HepG2 (cell line): ENCODE measurements around the gene DIO1. TPM values are rescaled to one million over a fixed set of nuclear protein-coding genes. Genes with fewer than 3 reads are reported as not detected.

Source experiments
- ATAC-seq: fragments of 200-7000 bp; cut with Tn5 transposase; 3 replicates; pipeline ENCODE4 v1.9.1; 2020; ENCODE audit warnings: mild to moderate bottlenecking, moderate library complexity
- BruUV-seq: library from RNA; stranded (reverse); fragments of 400-500 nt; replicated peaks from 2 replicates; lab custom pipeline; 2021; lab: Mats Ljungman, UMichigan
- CTCF ChIA-PET: fragments of 300-600 bp; formaldehyde crosslinking; extraction: SDS; loops from one replicate; lab custom pipeline; 2021; ENCODE audit warnings: low total read pairs, inconsistent platforms, low intra/inter-chr PET ratio; lab: Yijun Ruan, JAX
- POLR2A ChIA-PET: fragments of 350-600 bp; sonication (Branson Sonifier 250); formaldehyde crosslinking; loops from one replicate; lab custom pipeline; 2020; ENCODE audit warnings: antibody characterized with exemption, inconsistent platforms; lab: Yijun Ruan, JAX
- DNase-seq: peaks from one replicate; pipeline ENCODE4 v3.0.0-alpha.2; 2015; ENCODE audit warnings: low spot score
- FAIRE-seq: peaks from 3 replicates; lab custom pipeline; 2011; peaks lifted over from hg19 to GRCh38; lab: Jason Lieb, UNC
- H2AFZ ChIP-seq: one replicate; pipeline ENCODE4 v1.6.1; 2011; ENCODE audit warnings: low read length, inconsistent platforms
- H3K27ac ChIP-seq: fragments of 300-600 bp; 3 replicates; pipeline ENCODE4 v1.8.0; 2011; ENCODE audit warnings: mixed run types, mild to moderate bottlenecking, mixed read lengths, low read length, inconsistent platforms; ENCODE audit not compliant: insufficient read depth; ENCODE audit errors: extremely low read length
- H3K27me3 ChIP-seq, 2 experiments: fragments of 200-600 bp in 1 of 2; 2 replicates in 1 of 2; 3 replicates in 1 of 2; pipeline versions ENCODE4 v1.6.0 to v1.8.0; 2011; ENCODE audit warnings: low read length in 2 of 2, mild to moderate bottlenecking in 2 of 2, moderate library complexity in 2 of 2, inconsistent platforms in 1 of 2; ENCODE audit not compliant: insufficient read depth in 2 of 2, control insufficient read depth in 1 of 2
- H3K36me3 ChIP-seq, 2 experiments: fragments of 200-600 bp in 1 of 2; replicated peaks in 1 of 2; 2 replicates in 1 of 2; 3 replicates in 1 of 2; pipeline versions ENCODE4 v1.5.1 to v1.8.0; 2011; ENCODE audit warnings: low read length in 2 of 2, inconsistent platforms in 1 of 2; ENCODE audit not compliant: insufficient read depth in 2 of 2, control insufficient read depth in 1 of 2
- H3K4me1 ChIP-seq: 2 replicates; pipeline ENCODE4 v1.5.1; 2012; ENCODE audit warnings: low read length, inconsistent platforms; ENCODE audit not compliant: insufficient read depth
- H3K4me2 ChIP-seq: 2 replicates; pipeline ENCODE4 v1.6.0; 2011; ENCODE audit warnings: low read depth, low read length, inconsistent platforms
- H3K4me3 ChIP-seq, 3 experiments: fragments of 200-600 bp in 1 of 3; sonication (generic), shearing (Covaris generic) in 1 of 3; replicated peaks in 1 of 3; 2 replicates each; pipeline ENCODE4 v1.5.1; 2011 to 2016; ENCODE audit warnings: low read length in 3 of 3, inconsistent platforms in 2 of 3, low read depth in 2 of 3, mild to moderate bottlenecking in 2 of 3, control low read depth in 1 of 3, mixed read lengths in 1 of 3; ENCODE audit not compliant: insufficient read depth in 1 of 3
- H3K79me2 ChIP-seq: one replicate; pipeline ENCODE4 v1.6.1; 2011; ENCODE audit warnings: low read length, inconsistent platforms; ENCODE audit not compliant: insufficient read depth
- H3K9ac ChIP-seq: 2 replicates; pipeline ENCODE4 v1.6.0; 2011; ENCODE audit warnings: mild to moderate bottlenecking, low read depth, low read length, inconsistent platforms; ENCODE audit not compliant: insufficient read depth
- H3K9me3 ChIP-seq: 2 replicates; pipeline ENCODE4 v1.5.1; 2012; ENCODE audit warnings: mild to moderate bottlenecking, low read length
- H4K20me1 ChIP-seq: 2 replicates; pipeline ENCODE4 v1.6.0; 2011; ENCODE audit warnings: inconsistent platforms, mild to moderate bottlenecking, low read length, moderate library complexity; ENCODE audit not compliant: insufficient read depth
- ATF4 ChIP-seq, 2 experiments: fragments of 450-650 bp in 1 of 2; sonication (generic) in 1 of 2; formaldehyde crosslinking; IDR thresholded peaks; 2 replicates each; pipeline versions ENCODE4 v1.5.0 to v1.8.0; 2020 to 2022; ENCODE audit warnings: mild to moderate bottlenecking in 1 of 2, missing genetic modification reagents in 1 of 2
- BCL6 ChIP-seq: IDR thresholded peaks from 2 replicates; pipeline ENCODE4 v1.6.1; 2016; ENCODE audit warnings: missing genetic modification reagents, missing compliant biosample characterization
- CEBPG ChIP-seq: IDR thresholded peaks from 2 replicates; pipeline ENCODE4 v1.6.1; 2016
- FOXA1 ChIP-seq, 2 experiments: fragments of 450-650 bp in 1 of 2; sonication (generic) in 1 of 2; formaldehyde crosslinking in 1 of 2; IDR thresholded peaks; 2 replicates each; pipeline versions ENCODE4 v1.4.0 to v1.6.1; 2016 to 2020; ENCODE audit warnings: missing genetic modification reagents in 1 of 2
- FOXO4 ChIP-seq: sonication (generic); formaldehyde crosslinking; conservative IDR thresholded peaks from 2 replicates; pipeline ENCODE4 v1.8.1; 2023; ENCODE audit warnings: missing genetic modification reagents
- HNF4A ChIP-seq: sonication (generic); formaldehyde crosslinking; IDR thresholded peaks from 2 replicates; pipeline ENCODE4 v1.4.0; 2020; ENCODE audit warnings: missing genetic modification reagents
- HOXA3 ChIP-seq: sonication (generic); formaldehyde crosslinking; IDR thresholded peaks from 2 replicates; pipeline ENCODE4 v1.5.0; 2020; ENCODE audit warnings: missing genetic modification reagents
- HOXA7 ChIP-seq: sonication (generic); formaldehyde crosslinking; IDR thresholded peaks from 2 replicates; pipeline ENCODE4 v1.8.1; 2022; ENCODE audit warnings: mild to moderate bottlenecking, missing genetic modification reagents, moderate library complexity
- KMT2B ChIP-seq: IDR thresholded peaks from 2 replicates; pipeline ENCODE4 v1.6.1; 2016; ENCODE audit warnings: missing genetic modification reagents, missing compliant biosample characterization
- MIER2 ChIP-seq: IDR thresholded peaks from 2 replicates; pipeline ENCODE4 v1.6.1; 2016; ENCODE audit warnings: missing biosample characterization, missing genetic modification reagents
- RBFOX2 ChIP-seq: fragments of 200-400 bp; formaldehyde crosslinking; IDR thresholded peaks from 2 replicates; pipeline ENCODE4 v1.6.1; 2017; ENCODE audit warnings: low read depth, mild to moderate bottlenecking, low read length
- TBL1XR1 ChIP-seq: fragments of 150-350 bp; IDR thresholded peaks from 2 replicates; pipeline ENCODE4 v1.6.1; 2014; ENCODE audit warnings: borderline replicate concordance, low read length; ENCODE audit not compliant: partially characterized antibody
- TEAD3 ChIP-seq: optimal IDR thresholded peaks from 2 replicates; pipeline ENCODE3; 2016; ENCODE audit warnings: borderline replicate concordance
- ZBTB38 ChIP-seq: sonication (generic); formaldehyde crosslinking; IDR thresholded peaks from 2 replicates; pipeline ENCODE4 v1.5.1; 2020; ENCODE audit warnings: mild to moderate bottlenecking, missing genetic modification reagents
- WGBS: methylation state at CpG from one replicate; pipeline ENCODE4 v1.1.6; 2017; ENCODE audit warnings: low lambda C conversion rate; 5-methylcytosine and 5-hydroxymethylcytosine counted together
- in situ Hi-C: cut with HindIII; loops from 2 replicates; pipeline ENCODE4 v1.10.0; 2017; ENCODE audit warnings: low pct_unique_long_range_greater_than_20kb; ENCODE audit not compliant: extremely low pct_ligation_motif_present
- intact Hi-C: fragments of 100-400 bp; cut with micrococcal nuclease; formaldehyde crosslinking; loops from one replicate; pipeline ENCODE4 v1.10.0; 2022; ENCODE audit not compliant: unreplicated experiment
- polyA plus RNA-seq, 8 experiments: library from polyadenylated mRNA; depleted of rRNA in 3 of 8; stranded (reverse) in 7 of 8; unstranded in 1 of 8; fragments of >200 nt; fragmentation: Illumina TruSeq in 4 of 8; extraction: Trizol in 4 of 8; gene quantifications; 2 replicates each; pipeline versions ENCODE4 v1.2.1 to v1.2.3, GENCODE V29; 2011 to 2016; ENCODE audit warnings: low read depth in 4 of 8, missing spikeins in 1 of 8, mixed read lengths in 1 of 8; ENCODE audit not compliant: insufficient read depth in 1 of 8
- total RNA-seq, 5 experiments: library from RNA; depleted of rRNA; stranded (reverse); fragments of >200 nt; fragmentation: Illumina TruSeq; extraction: Trizol; gene quantifications; 2 replicates each; pipeline ENCODE4 v1.2.3, GENCODE V29; 2016; ENCODE audit warnings: low read depth in 1 of 5

The DIO1 gene
- total and polyA plus RNA-seq, 2 of the 13 experiments (the other 11 are each of a cell fraction or from before 2014, with no cell fraction given): 13.5 to 45.6 TPM

GRCh38 chr1:53895421-53895820 lies 1.4 kb downstream of the DIO1 start:
- CTCF ChIA-PET: no interaction called here
- no peak for ATAC-seq
- intact Hi-C loops: no loop called here

GRCh38 chr1:53896635-53897229 lies 2.7 kb downstream of the DIO1 start:
- intact Hi-C loops: no loop called here
- no peak overlapping the region for H2AFZ ChIP-seq
- no TSS peak for BruUV-seq
- peaks cover 13% of the 10 kb centered on the region for H3K79me2 ChIP-seq
- no peak overlapping the region for H3K9ac ChIP-seq
- FAIRE-seq: no peak
- peak; percentile 20 for DNase-seq
- in situ Hi-C loops: no loop called here
- peak overlapping the region; percentile 88 for H3K4me2 ChIP-seq
- POLR2A ChIA-PET: interaction anchor here (5.1 kb wide), 1 partner anchor 49 kb away, joined by 46 read pairs; the partner anchor contains the start of genes IFT25 and LRRC42
- peak; percentile 62 for TF ChIP-seq CEBPG (CRISPR knock-in tag)
- TF ChIP-seq ATF4 (CRISPR knock-in tag; IDR thresholded peaks at IDR 0.05): peak in 1 of 2 experiments; percentile 66; a peak in 2 of 4 replicates
- TF ChIP-seq BCL6: 0 out of 2 replicates have a peak, but pooled peaks have one; percentile 17
- TF ChIP-seq MIER2 (CRISPR knock-in tag): no peak
- TF ChIP-seq HNF4A: no peak
- no peak for TF ChIP-seq FOXO4 (CRISPR knock-in tag)
- no peak for TF ChIP-seq FOXA1 (IDR thresholded peaks at IDR 0.05)
- 0 out of 2 replicates have a peak, but pooled peaks have one; percentile 9 for TF ChIP-seq FOXA1 (CRISPR knock-in tag; IDR thresholded peaks at IDR 0.05)
- TF ChIP-seq TEAD3: peak; percentile 61
- no peaks in the 10 kb centered on the region for H3K27me3 ChIP-seq
- H3K9me3 ChIP-seq: no peaks in the 10 kb centered on the region
- no peaks in the 10 kb centered on the region for H4K20me1 ChIP-seq
- peaks cover 90% of the 10 kb centered on the region for H3K4me1 ChIP-seq
- no peaks in the 10 kb centered on the region for H3K36me3 ChIP-seq
- 61% methylated on average over 2 of the region's 2 CpGs for WGBS
- H3K27ac ChIP-seq: peak overlapping the region; percentile 33
- no peak overlapping the region for H3K4me3 ChIP-seq
- no peak for ATAC-seq
- CTCF ChIA-PET: no interaction called here

More at GRCh38 chr1:53895421-53895820, 1.4 kb downstream of the DIO1 start:
- FAIRE-seq (no peak), DNase-seq (no peak)
- H3K4me2 ChIP-seq: peak overlapping the region; percentile 88
- H3K27ac ChIP-seq: peak overlapping the region; percentile 37
- H2AFZ ChIP-seq: peak overlapping the region; percentile 34
- no TSS peak for BruUV-seq
- H3K36me3 ChIP-seq: no peaks in the 10 kb centered on the region
- peaks cover 83% of the 10 kb centered on the region for H3K4me1 ChIP-seq
- peak overlapping the region; percentile 41; the same call in 1 of the 2 replicates for H3K9ac ChIP-seq
- in situ Hi-C loops: no loop called here
- peaks cover 13% of the 10 kb centered on the region for H3K79me2 ChIP-seq
- no peaks in the 10 kb centered on the region for H4K20me1 ChIP-seq
- 70% methylated on average over 6 of the region's 6 CpGs for WGBS
- no peaks in the 10 kb centered on the region for H3K27me3 ChIP-seq
- H3K9me3 ChIP-seq: no peaks in the 10 kb centered on the region
- POLR2A ChIA-PET: interaction anchor here (0.7 to 1.4 kb wide), 3 partner anchors 17 to 50 kb away, joined by 3 to 6 read pairs (median 3); partner anchors contain the start of genes IFT25 and LRRC42
- peak overlapping the region; percentile 7 to 40 (median 37); a peak in 3 of 6 replicates for H3K4me3 ChIP-seq
- TF ChIP-seq KMT2B (CRISPR knock-in tag) (no peak), RBFOX2 (no peak), HOXA3 (CRISPR knock-in tag) (no peak), TBL1XR1 (no peak), ZBTB38 (CRISPR knock-in tag) (peak; percentile 29; the same call in 1 of the 2 replicates), HOXA7 (CRISPR knock-in tag) (no peak)
- TF ChIP-seq, all 625 proteins: peak for 1
